Left lobe of liver (tissue), 2 donors: ENCODE measurements around the gene MICAL2. TPM values are rescaled to one million over a fixed set of nuclear protein-coding genes. Genes with fewer than 3 reads are reported as not detected.

ENCODE experiments used
- ATAC-seq: fragments of 200-7000 bp; cut with Tn5 transposase; one replicate; pipeline ENCODE4 v1.9.1; 2020; ENCODE audit warnings: mild to moderate bottlenecking, moderate library complexity
- DNase-seq: peaks from one replicate; pipeline ENCODE4 v3.0.0-alpha.2; 2020; ENCODE audit warnings: low spot score
- total RNA-seq: library from RNA; stranded (reverse); gene quantifications from one replicate; pipeline ENCODE4 v1.2.1, GENCODE V29; 2021
- donor health status: DM: no; HTN: no; CAD: no; lungs with moderate emphysema.
- donor health status: DM: no; HTN: yes; CAD: no.

MICAL2 gene
- total RNA-seq, 1 donor from 2014 or later = 47.8 TPM

DNA sequence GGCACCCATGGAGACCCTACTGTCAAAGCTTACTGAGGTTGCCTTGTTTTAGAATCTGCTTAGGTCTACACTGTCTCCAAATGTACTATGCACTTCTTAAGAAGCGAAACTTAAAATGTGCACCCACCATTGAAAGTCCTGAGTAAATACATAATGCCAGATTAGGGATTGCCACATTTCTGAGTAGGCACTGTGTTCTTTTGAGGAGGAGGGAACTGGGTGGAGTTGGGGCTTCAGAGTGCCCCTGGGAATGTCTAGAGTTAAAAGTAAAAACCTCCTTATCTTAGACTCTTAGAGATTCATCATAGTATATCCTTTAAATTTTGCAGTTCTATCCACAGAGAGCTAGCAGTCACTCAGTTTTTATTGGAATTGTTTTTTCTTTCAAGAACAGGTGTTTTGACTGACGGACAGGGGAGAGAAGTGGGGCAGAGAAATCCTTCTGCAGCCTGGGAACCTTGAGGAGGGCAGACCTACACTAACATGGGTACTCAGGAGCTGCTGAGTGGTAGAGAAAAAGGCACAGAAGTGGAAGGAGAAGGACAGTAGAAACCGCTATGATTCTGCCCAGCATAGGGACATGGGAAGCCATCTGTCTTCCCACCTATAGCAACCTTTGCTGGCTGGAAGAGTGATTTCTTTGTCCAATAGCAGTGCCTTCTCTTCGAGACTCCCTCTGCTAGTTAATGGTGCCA is 33.4 kb upstream of the MICAL2 start:
- no peak for DNase-seq
- no peak for ATAC-seq

DNA sequence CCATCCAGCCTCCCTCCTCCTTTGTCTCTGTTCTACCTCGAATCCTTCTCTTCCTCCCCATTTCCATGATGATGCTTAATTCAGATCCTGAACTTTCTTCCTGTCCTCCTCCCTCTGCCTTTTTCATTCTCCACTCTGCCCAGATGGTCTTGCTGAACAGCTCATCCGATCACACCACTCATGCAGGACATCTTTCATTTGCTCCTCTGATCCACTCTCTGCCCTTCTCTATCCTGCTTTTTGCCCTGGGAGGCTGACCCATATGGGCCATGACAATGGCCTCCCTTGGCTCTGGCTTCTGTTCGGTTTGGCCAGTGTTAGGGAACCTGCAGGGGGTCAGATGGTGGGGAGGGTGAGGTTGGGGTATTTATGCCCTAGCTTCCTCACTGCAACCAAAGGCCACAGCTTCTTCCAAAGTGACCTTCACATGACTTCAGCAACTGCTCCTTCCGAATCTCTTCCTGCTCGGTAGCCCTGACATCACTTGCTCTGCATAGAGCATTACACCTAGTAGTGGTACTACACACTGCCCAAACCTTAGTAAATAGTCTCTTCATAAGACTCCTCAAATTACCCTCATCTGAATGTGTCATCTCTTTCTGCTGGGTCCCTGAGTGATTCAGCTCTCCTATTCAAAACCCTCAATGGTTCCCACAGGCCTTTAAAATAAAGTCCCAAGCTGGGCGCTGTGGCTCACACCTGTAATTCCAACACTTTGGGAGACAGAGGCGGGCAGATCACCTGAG is 32.7 kb upstream of the MICAL2 start:
- DNase-seq = no peak
- ATAC-seq = no peak

DNA sequence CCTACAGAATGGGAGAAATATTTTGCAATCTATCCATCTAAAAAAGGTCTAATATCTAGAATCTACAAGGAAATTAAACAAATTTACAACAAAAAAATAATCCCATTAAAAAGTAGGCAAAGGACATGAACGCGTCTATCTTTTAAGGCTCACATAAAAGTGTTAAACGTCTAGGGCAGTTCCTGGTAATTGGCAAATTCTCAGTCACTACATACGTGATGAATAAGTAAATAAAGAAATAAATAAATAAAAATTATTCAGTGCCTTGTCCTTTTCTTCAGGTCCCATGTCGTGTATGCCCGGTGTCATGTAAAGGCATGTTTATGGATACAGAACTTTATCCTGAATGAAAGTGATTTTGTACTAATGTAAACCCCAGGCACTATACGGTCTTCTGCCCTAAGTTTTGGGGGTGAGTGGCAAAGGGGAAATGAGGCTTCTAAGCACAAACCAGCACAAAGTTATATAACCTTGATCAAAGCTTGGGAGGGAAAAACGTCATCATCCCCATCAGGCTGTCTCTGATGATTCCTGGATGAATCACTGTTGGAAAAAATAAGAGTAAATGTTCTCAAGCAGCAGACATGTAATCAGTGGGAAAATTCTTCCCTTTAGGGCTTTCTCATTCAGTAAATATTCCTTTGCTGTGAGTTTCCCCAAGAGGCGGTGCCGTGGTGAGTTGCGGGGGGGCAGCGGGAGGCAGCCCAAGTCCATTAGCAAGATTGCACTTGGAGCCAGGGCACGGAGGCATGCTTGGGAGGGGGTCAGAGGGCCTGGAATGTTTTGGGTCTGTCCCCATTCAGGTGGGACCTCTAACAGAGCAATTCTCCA is 30.4 kb upstream of the MICAL2 start:
- DNase-seq (no peak), ATAC-seq (no peak)

DNA sequence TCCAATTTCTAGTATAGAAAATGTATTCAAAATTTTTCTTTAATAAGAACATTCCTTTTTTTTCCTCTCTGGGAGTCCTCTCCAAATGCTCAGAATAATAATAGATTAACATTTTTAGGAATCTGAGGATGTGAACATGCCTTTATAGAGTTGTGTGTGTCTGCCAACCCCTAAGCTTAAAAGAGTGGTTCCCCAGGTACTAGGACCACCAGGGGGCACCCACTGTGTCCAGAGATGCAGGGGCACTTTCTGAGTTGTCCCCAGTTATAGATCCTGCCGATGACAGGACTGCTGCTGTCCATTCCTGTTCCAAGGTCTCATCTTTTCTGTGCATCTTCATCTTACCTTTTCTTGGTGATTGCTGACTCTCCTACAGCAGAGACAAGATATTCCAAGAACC is 27.0 kb upstream of the MICAL2 start:
- DNase-seq = no peak
- no peak for ATAC-seq

DNA sequence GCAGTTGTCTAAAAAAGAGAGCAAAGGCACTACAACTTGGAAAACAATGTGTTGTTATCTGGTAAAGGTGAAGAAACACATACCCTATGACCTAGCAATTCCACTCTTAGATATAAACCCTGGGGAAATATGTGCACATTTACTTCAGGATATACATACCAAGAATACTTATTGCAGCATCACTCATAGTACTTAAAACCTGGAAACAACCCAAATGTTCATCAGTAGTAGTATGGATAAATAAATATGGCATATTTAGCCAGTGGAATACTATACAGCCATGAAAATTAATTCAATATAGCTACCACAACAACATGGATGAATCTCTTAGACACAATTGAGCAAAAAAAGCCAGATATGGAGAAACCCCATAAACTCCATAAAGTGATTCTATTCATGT is 26.1 kb upstream of the MICAL2 start:
- no peak for ATAC-seq
- no peak for DNase-seq

DNA sequence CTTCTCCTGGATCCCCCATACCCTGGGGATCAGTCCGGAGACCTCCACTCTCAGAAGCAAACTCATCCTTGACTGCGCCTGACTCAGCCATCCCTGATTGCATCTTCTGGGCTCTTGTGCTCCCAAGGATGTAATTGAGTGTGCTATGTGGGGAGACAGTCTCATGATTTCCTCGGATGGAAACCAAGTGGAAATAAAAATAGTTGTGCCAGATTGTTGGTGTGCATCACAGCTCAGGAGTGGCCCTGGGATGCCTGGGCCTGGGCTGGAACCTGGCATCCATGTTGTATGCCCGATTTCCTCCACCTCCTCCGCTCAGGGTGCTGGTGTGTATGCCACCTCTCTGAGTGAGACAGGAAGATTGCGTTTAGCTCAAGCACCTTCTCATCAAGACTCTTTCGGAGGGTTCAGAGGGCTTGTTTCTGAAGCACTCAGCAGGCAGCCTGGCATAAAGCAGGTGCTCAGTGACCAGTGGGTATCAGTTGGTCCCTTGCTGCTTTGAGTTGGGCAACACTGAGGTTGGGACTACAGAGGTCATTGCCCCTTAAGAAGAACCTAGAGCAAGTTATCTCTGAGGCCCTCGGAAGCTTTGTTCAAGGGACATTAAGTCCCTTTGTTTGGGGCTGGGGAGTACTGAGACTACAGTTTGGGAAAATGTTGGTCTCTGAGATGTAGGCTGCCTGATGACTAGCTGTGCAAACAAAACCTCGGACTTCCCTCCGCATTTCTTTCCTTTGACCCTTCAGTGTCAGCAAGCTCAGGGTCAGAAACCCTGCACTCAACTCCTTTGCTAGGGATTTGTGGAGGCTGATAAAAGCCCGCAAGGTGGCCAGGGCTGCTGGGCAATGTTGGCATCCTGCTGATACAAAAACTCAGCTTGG is 24.8 kb upstream of the MICAL2 start:
- ATAC-seq (peak; percentile 72), DNase-seq (no peak)

DNA sequence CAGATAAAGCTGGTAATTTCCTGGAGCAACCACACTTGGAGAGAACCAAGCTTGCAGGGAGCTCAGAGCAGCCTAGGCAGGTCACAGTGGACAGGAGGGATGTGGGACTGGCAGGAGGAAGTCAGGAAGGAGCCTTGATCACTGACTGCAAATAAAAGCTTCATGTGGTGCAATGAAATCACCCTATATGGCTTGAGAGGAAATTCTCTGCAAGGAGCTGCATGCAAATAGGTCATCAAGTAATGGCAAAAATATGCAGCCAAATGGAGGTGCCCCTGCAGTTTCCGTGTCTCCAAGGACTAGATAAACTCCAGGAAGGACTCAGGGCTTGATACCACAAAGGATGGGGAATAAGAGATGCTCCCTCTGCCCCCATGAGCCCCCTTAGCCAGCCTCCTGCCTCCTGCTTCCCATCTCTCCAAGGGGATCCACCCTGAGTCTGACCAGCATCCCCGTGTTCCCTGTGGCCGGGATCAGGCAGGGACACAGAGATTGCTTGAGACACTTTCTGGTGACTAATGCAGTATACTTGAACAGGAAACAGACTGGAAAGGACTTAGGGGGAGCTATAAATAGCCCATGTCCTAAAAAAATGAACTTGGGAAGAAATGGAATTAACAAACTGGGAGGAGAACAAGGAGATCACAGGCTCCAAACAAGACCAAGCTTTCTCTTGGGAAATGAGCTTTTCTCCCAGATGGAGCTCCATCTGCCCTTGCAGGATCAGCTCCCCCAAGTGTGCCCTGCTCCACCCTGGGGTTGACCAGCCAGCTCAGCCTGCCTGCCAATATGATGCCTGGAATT is 23.9 kb upstream of the MICAL2 start:
- DNase-seq = no peak
- ATAC-seq = peak; percentile 46

DNA sequence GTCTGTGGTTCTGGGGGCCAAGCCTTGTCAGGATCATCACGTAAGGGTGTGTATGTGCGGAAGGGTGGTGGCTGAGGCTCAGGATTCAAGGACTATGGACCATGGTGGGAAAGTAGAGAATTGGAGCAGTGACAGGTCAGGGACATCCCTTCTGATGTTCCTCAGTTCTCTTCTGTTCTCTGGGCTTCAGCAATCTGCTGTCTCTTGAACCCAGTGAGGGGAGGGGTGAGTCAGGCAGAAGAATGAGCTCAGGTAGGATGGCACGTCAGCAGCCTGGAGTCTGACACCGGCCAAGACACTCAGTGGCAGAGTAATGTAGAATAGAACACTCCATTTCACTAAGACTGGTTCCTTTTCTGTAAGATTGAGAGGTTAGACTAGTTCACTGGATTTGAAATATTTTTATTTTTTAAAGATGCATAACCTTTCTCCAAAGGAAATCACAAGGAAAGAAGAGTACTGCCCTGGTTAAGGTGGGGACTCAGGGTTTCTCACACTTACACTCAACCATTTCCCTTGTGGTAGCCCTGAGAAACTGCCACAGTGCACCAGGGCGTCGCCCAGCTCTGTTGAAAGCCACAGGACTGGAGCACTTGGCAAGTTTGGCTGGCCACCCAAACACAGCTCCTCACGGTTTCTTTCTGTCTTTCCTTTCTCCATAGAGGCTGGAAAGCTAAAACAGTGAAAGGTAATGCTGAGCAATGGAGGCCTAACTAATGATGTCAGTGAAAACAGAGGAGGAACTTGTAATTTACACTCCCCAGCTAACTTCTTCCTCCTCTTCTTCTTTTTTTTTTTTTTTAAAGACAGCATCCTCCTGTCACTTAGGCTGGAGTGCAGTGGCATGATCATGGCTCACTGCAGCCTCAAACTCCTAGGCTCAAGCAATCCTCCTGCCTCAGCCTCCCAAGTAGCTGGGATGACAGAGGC is 23.1 kb upstream of the MICAL2 start:
- ATAC-seq = no peak

DNA sequence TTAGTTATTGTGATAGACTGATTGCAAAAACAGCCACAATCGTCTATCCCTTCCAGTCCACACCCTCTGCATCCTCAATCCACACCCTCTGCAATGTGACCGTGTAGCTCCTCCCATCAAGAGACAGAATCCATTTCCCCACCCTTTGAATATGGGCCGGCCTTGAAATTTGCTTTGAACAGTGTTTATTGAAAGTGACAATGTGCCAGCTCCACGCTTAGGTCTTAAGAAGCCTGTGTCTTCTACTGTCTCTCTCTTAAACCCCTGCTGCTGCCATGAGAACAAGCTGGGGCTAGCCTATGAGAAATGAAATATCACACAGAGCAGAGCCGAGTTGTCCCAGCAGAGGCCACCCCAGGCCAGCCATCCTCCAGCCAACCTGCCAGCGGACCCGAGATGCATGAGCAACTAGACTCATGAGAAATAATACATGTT is 22.3 kb upstream of the MICAL2 start:
- ATAC-seq (no peak), DNase-seq (no peak)

More for the DNA sequence above, 23.1 kb upstream of the MICAL2 start:
- DNase-seq = no peak

DNA sequence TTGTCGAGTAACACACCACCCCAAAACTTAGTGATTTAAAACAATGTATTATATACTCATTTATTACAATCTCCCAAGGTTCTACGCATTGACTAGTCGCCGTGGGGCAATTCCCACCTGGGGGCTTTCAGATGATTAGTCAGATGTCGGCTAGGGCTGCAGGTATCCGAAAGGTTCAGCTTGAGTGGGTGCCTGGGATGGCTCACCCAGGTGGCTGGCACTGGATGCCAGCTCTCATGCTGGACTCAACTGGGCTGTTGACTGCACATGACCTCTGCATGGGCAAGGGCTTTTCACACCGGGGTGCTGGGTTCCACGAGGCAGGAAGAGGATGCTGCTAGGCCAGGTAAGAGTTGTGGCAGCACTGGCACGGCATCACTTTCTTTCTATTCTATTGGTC is 21.9 kb upstream of the MICAL2 start:
- no peak for ATAC-seq
- no peak for DNase-seq

DNA sequence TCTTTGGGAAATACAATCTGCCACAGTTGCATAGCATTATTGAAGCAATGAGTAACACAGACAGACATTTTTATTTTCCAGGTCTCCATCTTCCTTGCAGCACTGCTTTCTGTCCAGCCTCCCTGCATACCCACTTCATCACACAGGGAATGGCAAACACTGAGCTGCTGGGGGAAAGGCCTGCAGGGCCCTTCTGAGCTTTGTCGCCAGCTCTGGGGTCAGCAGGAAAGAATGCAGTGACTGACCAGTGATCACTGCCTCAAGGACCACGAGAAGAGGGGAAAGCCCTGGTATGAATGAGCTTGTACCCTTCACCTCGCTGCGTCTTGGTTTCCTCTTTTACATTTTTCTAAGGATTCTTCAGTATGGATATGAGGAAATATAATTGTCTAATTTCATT is 21.3 kb upstream of the MICAL2 start:
- ATAC-seq (no peak), DNase-seq (no peak)

DNA sequence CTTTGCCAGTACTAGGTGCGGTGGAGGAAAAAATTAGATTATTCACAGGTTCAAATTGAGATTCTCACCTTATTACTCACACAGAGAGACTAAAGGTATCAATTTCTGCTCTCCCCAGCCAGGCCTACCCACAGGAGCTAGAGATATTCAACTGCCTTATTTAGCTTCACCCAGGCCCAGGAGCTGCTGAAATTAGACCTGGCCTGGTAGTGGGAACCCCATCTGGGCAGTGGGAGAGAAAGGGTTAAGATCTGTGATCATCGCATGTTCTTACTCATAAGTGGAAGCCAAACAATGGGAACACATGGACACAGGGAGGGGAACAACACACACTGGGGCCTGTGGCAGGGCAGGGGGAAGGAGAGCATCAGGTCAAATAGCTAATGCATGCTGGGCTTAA is 20.9 kb upstream of the MICAL2 start:
- DNase-seq = no peak
- ATAC-seq = no peak

DNA sequence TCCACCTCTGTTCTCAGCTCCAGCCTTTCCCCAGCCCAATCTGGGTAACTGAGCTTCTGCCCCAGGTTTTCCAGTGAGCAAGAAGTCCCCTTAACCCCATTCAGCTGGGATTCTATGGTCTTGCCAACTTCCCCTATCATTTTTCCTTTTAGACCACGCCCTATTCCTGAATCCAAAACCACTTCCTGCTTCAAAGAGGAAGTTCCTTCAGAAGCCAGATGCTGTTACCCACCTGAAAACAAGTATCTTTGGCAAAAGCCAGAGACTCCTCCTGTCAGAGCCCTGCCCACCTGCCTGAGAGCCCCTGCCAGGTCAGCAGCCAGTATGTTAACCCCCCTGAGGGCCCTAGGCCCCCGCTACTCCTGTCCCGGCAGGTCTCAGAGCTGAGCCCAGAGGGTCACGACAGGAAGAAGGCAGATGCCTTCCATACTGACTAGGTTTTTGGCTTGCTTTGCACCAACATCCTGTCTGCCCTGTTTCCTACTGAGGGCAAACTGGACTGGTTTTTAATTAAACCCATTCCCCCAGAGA is 20.3 kb upstream of the MICAL2 start:
- DNase-seq = no peak
- no peak for ATAC-seq

DNA sequence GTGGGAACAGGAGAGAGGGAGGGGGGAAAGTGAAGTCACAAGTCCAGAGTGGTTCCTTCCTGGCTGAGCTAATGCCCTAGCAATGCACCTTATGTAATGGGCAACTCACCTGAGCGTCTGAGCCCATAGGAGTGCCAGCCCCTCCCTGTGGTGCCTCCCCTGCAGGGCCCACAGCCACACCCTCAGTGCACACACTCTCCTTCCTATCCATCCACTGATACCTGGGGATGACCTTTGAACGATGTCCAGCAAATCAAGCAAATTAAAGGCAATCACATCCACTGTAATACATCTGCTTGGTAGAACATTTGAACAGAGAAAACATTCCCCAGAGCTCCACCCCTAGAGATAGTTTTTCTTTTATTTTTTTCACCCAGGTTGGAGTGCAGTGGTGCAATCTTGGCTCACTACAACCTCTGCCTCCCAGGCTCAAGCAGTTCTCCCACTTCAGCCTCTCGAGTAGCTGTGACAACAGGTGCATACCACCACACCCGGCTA is 19.6 kb upstream of the MICAL2 start:
- ATAC-seq = peak; percentile 49
- DNase-seq = no peak

DNA sequence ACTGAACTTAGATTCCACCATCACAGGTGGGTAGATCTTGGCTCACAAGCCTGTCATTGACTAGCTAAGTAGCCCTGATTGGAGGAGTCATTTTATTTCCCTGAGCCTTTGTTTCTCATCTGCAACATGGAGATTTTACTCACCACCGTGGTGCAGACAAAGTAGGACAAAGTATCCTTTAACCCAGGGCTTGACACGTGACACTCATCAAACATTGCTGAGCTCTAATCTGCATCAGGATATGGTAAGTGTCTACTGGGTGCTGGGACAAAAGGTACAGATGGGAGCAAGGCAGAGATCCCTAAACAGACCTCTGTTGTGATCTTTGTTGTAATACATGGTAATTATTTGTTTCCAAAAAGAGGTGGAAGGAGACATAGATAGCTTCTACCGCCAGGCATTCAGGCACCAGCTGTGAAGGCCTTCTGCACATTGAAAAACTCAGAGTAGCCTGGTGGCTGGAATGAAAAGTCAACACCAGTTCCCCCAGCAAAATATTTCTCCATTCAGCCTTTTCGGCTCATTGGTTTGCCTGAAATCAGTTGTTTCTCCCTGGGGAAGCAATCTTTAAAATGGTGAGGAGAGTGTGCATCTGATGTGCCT is 18.3 kb upstream of the MICAL2 start:
- ATAC-seq = peak; percentile 89

DNA sequence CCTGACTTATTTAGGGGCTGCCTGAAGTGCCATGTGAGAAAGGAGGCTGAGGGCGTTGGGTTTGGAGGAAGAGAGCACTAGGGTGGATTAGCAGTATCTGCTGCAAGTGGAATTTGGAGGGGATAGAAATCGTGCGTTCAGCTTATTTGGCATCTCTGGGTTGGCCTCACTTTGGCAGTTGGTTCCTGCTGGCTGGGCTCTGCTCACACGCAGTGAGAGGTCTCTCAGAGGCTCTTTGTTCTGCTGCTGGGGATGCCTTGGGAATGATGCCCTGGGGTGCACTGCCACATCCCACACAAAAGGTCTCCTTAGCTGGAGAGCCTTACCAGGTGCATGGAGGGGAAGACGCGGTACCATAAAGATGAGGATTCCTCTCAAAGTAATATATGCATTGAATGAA is 17.7 kb upstream of the MICAL2 start:
- ATAC-seq = no peak
- no peak for DNase-seq

More for the DNA sequence above, 18.3 kb upstream of the MICAL2 start:
- no peak for DNase-seq

DNA sequence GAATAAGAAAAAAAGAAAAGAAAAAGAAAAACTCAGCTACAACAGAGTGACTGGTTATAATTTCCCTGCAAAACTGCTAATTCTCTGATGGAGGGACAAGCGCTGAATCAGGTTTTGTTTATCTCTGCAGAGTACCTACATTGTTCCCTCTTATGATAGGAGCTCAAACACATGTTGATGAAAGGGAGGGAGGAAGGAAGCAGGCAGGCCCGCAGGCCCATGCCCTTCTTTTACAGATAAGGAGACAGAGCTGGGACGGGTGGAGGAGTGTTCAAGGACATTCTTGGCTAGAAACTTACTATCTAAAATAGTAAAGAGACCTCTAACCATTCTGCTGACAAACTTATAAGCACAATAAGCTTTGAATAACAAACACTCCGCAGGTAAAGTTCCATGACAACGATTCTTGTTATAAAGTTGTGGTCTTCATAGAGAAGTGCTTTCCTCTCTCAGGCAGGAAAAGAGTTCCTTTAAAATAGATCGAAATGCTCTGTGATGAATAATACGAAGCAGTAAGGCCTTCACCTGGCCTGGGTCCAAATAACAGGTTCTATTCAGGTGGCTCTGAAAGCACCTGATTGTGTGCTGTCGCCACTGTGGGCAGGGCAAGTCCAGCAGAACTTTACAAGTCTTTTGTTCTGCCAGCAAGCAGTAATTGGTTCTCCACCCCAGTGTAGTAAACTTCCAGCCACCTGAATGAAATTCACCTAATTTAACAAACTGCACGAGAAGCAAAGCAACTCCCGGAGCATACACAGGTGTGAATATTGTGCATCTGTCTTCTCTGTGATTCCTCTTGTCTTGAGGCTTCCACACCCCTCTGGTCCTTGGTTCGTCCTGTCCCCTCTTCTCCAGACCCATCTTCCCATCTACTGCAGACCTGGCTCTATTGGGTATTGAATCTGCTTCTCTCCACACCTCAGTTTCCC is 15.3 kb upstream of the MICAL2 start:
- DNase-seq (no peak), ATAC-seq (no peak)
